Sciatic nerve (tissue), 2 donors: ENCODE results near the gene KLF12. TPM values are rescaled to one million over a fixed set of nuclear protein-coding genes. Genes with fewer than 3 reads are reported as not detected.

Experiments
- ATAC-seq: fragments of 200-7000 bp; cut with Tn5 transposase; one replicate; pipeline ENCODE4 v1.9.1; 2020; ENCODE audit warnings: mild to moderate bottlenecking, moderate library complexity
- DNase-seq: peaks from one replicate; pipeline ENCODE4 v3.0.0-alpha.2; 2020; ENCODE audit warnings: low spot score
- intact Hi-C: fragments of 100-400 bp; cut with DNase I; formaldehyde crosslinking; loops from one replicate; pipeline ENCODE4 v1.14.2; 2022
- total RNA-seq: library from RNA; stranded (reverse); fragmentation: NEBNext Ultra II Directional; extraction: Animal tissue kit (Norgen Biotek cat#: 25700); gene quantifications from one replicate; pipeline ENCODE4 v1.2.1, GENCODE V29; 2021
- donor health status: DM: no; HTN: no; CAD: no.
- donor health status: DM: no; HTN: no; CAD: no.

The KLF12 gene
- 22.4 TPM for total RNA-seq

GRCh38 chr13:74134221-74134776 is at the start of gene KLF12:
Gene KLF12, minus strand, starts transcription at chr13:74134404.
- ATAC-seq = peak; percentile 74
- intact Hi-C loops = no loop called here
- peak; percentile 88 for DNase-seq

- ATAC-seq (no peak), DNase-seq (no peak)
- intact Hi-C loops = no loop called here
Observed at GRCh38 chr13:74182491-74182890, 48.3 kb upstream of the KLF12 start.

GRCh38 chr13:74174810-74175209 is 40.6 kb upstream of the KLF12 start:
- DNase-seq (no peak), ATAC-seq (no peak)
- intact Hi-C loops = no loop called here

GRCh38 chr13:74173822-74174221 is 39.6 kb upstream of the KLF12 start:
- no peak for ATAC-seq
- no peak for DNase-seq
- intact Hi-C loops = no loop called here

GRCh38 chr13:74171641-74172040 is 37.4 kb upstream of the KLF12 start:
- DNase-seq (no peak), ATAC-seq (no peak)
- intact Hi-C loops = no loop called here

GRCh38 chr13:74169676-74170075 is 35.5 kb upstream of the KLF12 start:
- ATAC-seq (no peak), DNase-seq (no peak)
- intact Hi-C loops = no loop called here

- ATAC-seq (no peak), DNase-seq (no peak)
- intact Hi-C loops = no loop called here
Observed at GRCh38 chr13:74168263-74168675, 34.1 kb upstream of the KLF12 start.

- no peak for ATAC-seq
- intact Hi-C loops = no loop called here
- DNase-seq = no peak
Observed at GRCh38 chr13:74166261-74167004, 32.2 kb upstream of the KLF12 start.

- intact Hi-C loops = no loop called here
- ATAC-seq (no peak), DNase-seq (no peak)
Observed at GRCh38 chr13:74162782-74163181, 28.6 kb upstream of the KLF12 start.

GRCh38 chr13:74162135-74162534 is 27.9 kb upstream of the KLF12 start:
- DNase-seq (no peak), ATAC-seq (no peak)
- intact Hi-C loops = no loop called here

- peak; percentile 9 for ATAC-seq
- intact Hi-C loops = no loop called here
- DNase-seq = no peak
Observed at GRCh38 chr13:74158571-74159352, 24.6 kb upstream of the KLF12 start.

- DNase-seq (peak; percentile 63), ATAC-seq (peak; percentile 75)
- intact Hi-C loops = no loop called here
Observed at GRCh38 chr13:74158028-74158427, 23.8 kb upstream of the KLF12 start.

- ATAC-seq (no peak), DNase-seq (no peak)
- intact Hi-C loops = no loop called here
Observed at GRCh38 chr13:74154981-74155380, 20.8 kb upstream of the KLF12 start.

GRCh38 chr13:74153316-74153715 is 19.1 kb upstream of the KLF12 start:
- DNase-seq (no peak), ATAC-seq (no peak)
- intact Hi-C loops = no loop called here

- intact Hi-C loops = no loop called here
- DNase-seq = no peak
- ATAC-seq = no peak
Observed at GRCh38 chr13:74151859-74152258, 17.7 kb upstream of the KLF12 start.

- no peak for DNase-seq
- ATAC-seq = no peak
- intact Hi-C loops = no loop called here
Observed at GRCh38 chr13:74148352-74148751, 14.1 kb upstream of the KLF12 start.

GRCh38 chr13:74145249-74145975 is 11.2 kb upstream of the KLF12 start:
- ATAC-seq (no peak), DNase-seq (no peak)
- intact Hi-C loops = no loop called here

GRCh38 chr13:74144269-74144668 is 10.1 kb upstream of the KLF12 start:
- ATAC-seq (no peak), DNase-seq (no peak)
- intact Hi-C loops = no loop called here

- intact Hi-C loops = no loop called here
- ATAC-seq (no peak), DNase-seq (no peak)
Observed at GRCh38 chr13:74142257-74142656, 8.1 kb upstream of the KLF12 start.

- ATAC-seq = no peak
- intact Hi-C loops = no loop called here
- DNase-seq = no peak
Observed at GRCh38 chr13:74138241-74138640, 4.0 kb upstream of the KLF12 start.
